ENCODE data around the gene NME7. TPM values are rescaled to one million over a fixed set of nuclear protein-coding genes. Genes with fewer than 3 reads are reported as not detected.

NME7 gene
- total RNA-seq, 1 donor from 2014 or later: 10.6 TPM

GRCh38 chr1:169260478-169261151, 107.0 kb downstream of the NME7 start:
- DNase-seq (no peak), ATAC-seq (ENCODE audit: poor library complexity) (peak; percentile 66)
- intact Hi-C loops (cut with DNase I): no loop called here

GRCh38 chr1:169259816-169260215, 107.8 kb downstream of the NME7 start:
- intact Hi-C loops (cut with DNase I): no loop called here
- DNase-seq: no peak
- ATAC-seq (ENCODE audit: poor library complexity): peak; percentile 55

- ATAC-seq (ENCODE audit: poor library complexity): no peak
- intact Hi-C loops (cut with DNase I): no loop called here
- DNase-seq: no peak
Measured at GRCh38 chr1:169250795-169251194, 116.8 kb downstream of the NME7 start.

- no peak for ATAC-seq (ENCODE audit: poor library complexity)
- no peak for DNase-seq
- intact Hi-C loops (cut with DNase I): no loop called here
Measured at GRCh38 chr1:169250022-169250421, 117.6 kb downstream of the NME7 start.

GRCh38 chr1:169249611-169250010, 118.0 kb downstream of the NME7 start:
- DNase-seq (no peak), ATAC-seq (ENCODE audit: poor library complexity) (no peak)
- intact Hi-C loops (cut with DNase I): no loop called here

GRCh38 chr1:169245706-169246105, 121.9 kb downstream of the NME7 start:
- ATAC-seq (ENCODE audit: poor library complexity) (no peak), DNase-seq (no peak)
- intact Hi-C loops (cut with DNase I): no loop called here

GRCh38 chr1:169240449-169241232, 127.0 kb downstream of the NME7 start:
- ATAC-seq (ENCODE audit: poor library complexity) (no peak), DNase-seq (no peak)
- intact Hi-C loops (cut with DNase I): no loop called here

GRCh38 chr1:169236880-169237279, 130.7 kb downstream of the NME7 start:
- no peak for ATAC-seq (ENCODE audit: poor library complexity)
- intact Hi-C loops (cut with DNase I): no loop called here
- no peak for DNase-seq

- DNase-seq (no peak), ATAC-seq (ENCODE audit: poor library complexity) (peak; percentile 70)
- intact Hi-C loops (cut with DNase I): no loop called here
Measured at GRCh38 chr1:169236143-169236542, 131.5 kb downstream of the NME7 start.

GRCh38 chr1:169235568-169235967, 132.0 kb downstream of the NME7 start:
- intact Hi-C loops (cut with DNase I): no loop called here
- ATAC-seq (ENCODE audit: poor library complexity) (no peak), DNase-seq (no peak)

GRCh38 chr1:169234780-169235179, 132.8 kb downstream of the NME7 start:
- DNase-seq: no peak
- ATAC-seq (ENCODE audit: poor library complexity): no peak
- intact Hi-C loops (cut with DNase I): no loop called here

- intact Hi-C loops (cut with DNase I): no loop called here
- ATAC-seq (ENCODE audit: poor library complexity): no peak
- DNase-seq: no peak
Measured at GRCh38 chr1:169217636-169218035, 150.0 kb downstream of the NME7 start.

GRCh38 chr1:169214598-169214997, 153.0 kb downstream of the NME7 start:
- intact Hi-C loops (cut with DNase I): no loop called here
- ATAC-seq (ENCODE audit: poor library complexity): no peak
- DNase-seq: no peak

- no peak for ATAC-seq (ENCODE audit: poor library complexity)
- intact Hi-C loops (cut with DNase I): no loop called here
- no peak for DNase-seq
Measured at GRCh38 chr1:169212088-169212487, 155.5 kb downstream of the NME7 start.

- intact Hi-C loops (cut with DNase I): no loop called here
- no peak for DNase-seq
- no peak for ATAC-seq (ENCODE audit: poor library complexity)
Measured at GRCh38 chr1:169207797-169208520, 159.6 kb downstream of the NME7 start.

- ATAC-seq (ENCODE audit: poor library complexity) (no peak), DNase-seq (no peak)
- intact Hi-C loops (cut with DNase I): no loop called here
Measured at GRCh38 chr1:169204157-169204556, 163.4 kb downstream of the NME7 start.

- no peak for ATAC-seq (ENCODE audit: poor library complexity)
- intact Hi-C loops (cut with DNase I): no loop called here
- no peak for DNase-seq
Measured at GRCh38 chr1:169202791-169203665, 164.6 kb downstream of the NME7 start.

- ATAC-seq (ENCODE audit: poor library complexity) (no peak), DNase-seq (no peak)
- intact Hi-C loops (cut with DNase I): no loop called here
Measured at GRCh38 chr1:169201084-169201619, 166.4 kb downstream of the NME7 start.

GRCh38 chr1:169200319-169200718, 167.3 kb downstream of the NME7 start:
- no peak for DNase-seq
- no peak for ATAC-seq (ENCODE audit: poor library complexity)
- intact Hi-C loops (cut with DNase I): no loop called here

Measured in Right ventricle myocardium superior (tissue), 1 donor.